AG09319 (cell line): Measurements from ENCODE around the gene CELSR2.

Source experiments
- DNase-seq: peaks from one replicate; pipeline ENCODE4 v3.0.0-alpha.2; 2010; ENCODE audit warnings: low read depth; ENCODE audit errors: extremely low read depth
- CTCF ChIP-seq: IDR thresholded peaks from 2 replicates; pipeline ENCODE4 v1.5.1; 2011; ENCODE audit warnings: low read depth, mild to moderate bottlenecking, inconsistent platforms, low read length, moderate library complexity

Gene CELSR2

GRCh38 chr1:109257682-109258421 is 8.5 kb downstream of the CELSR2 start:
- no peak for DNase-seq
- TF ChIP-seq CTCF: no peak

GRCh38 chr1:109258481-109259466 is 9.4 kb downstream of the CELSR2 start:
- DNase-seq: no peak

GRCh38 chr1:109259674-109260557 is 10.6 kb downstream of the CELSR2 start:
- TF ChIP-seq CTCF: no peak
- DNase-seq: no peak

More at GRCh38 chr1:109258481-109259466, 9.4 kb downstream of the CELSR2 start:
- no peak for TF ChIP-seq CTCF

- no peak for DNase-seq
- TF ChIP-seq CTCF: no peak
Measured at GRCh38 chr1:109261006-109261405, 11.7 kb downstream of the CELSR2 start.

GRCh38 chr1:109261578-109261977 is 12.2 kb downstream of the CELSR2 start:
- TF ChIP-seq CTCF: no peak
- DNase-seq: no peak

- DNase-seq: no peak
Measured at GRCh38 chr1:109262231-109263055, 13.1 kb downstream of the CELSR2 start.

More at GRCh38 chr1:109262231-109263055, 13.1 kb downstream of the CELSR2 start:
- TF ChIP-seq CTCF: no peak
